GM10248 (cell line): Measurements from ENCODE around the gene ANKRD13A.
"Not testable (repeated sequence)": the region's sequence is repeated elsewhere in the genome, so short reads cannot be mapped to it uniquely, and the experiment has no call there.

Source experiments
- CTCF ChIA-PET: fragments of 300-600 bp; sonication (Branson Sonifier 250); formaldehyde crosslinking; extraction: SDS; loops from one replicate; lab custom pipeline; 2021; ENCODE audit warnings: antibody characterized with exemption; lab: Yijun Ruan, JAX
- POLR2A ChIA-PET: fragments of 350-650 bp; sonication (Branson Sonifier 250); formaldehyde crosslinking; extraction: SDS; loops from one replicate; lab custom pipeline; 2020; ENCODE audit warnings: antibody characterized with exemption; lab: Yijun Ruan, JAX
- DNase-seq: peaks from one replicate; pipeline ENCODE4 v3.0.0; 2012; ENCODE audit errors: extremely low spot score
- CTCF ChIP-seq: IDR thresholded peaks from 2 replicates; pipeline ENCODE4 v1.5.1; 2012; ENCODE audit warnings: mild to moderate bottlenecking, low read depth; ENCODE audit errors: extremely low read depth, missing control alignments, control extremely low read depth

The ANKRD13A gene

GRCh38 chr12:109972821-109973220 lies 26.4 kb upstream of the ANKRD13A start:
- TF ChIP-seq CTCF = no peak
- DNase-seq = no peak
- POLR2A ChIA-PET = no interaction called here
- CTCF ChIA-PET = interaction anchor here (1.0 kb wide), 1 partner anchor 15 kb away, joined by 4 read pairs; no protein-coding TSS in a partner anchor

- no peak for TF ChIP-seq CTCF
- CTCF ChIA-PET = interaction anchor here (1.8 kb wide), 1 partner anchor 12 kb away, joined by 8 read pairs; no protein-coding TSS in a partner anchor
- POLR2A ChIA-PET = no interaction called here
- no peak for DNase-seq
These were observed 17.9 kb upstream of the ANKRD13A start for GRCh38 chr12:109981311-109981710.

- ChIA-PET POLR2A (no interaction called here), CTCF (no interaction called here)
- no peak for TF ChIP-seq CTCF
- no peak for DNase-seq
These were observed 17.0 kb upstream of the ANKRD13A start for GRCh38 chr12:109982210-109982609.

GRCh38 chr12:109983432-109984142 lies 15.6 kb upstream of the ANKRD13A start:
- CTCF ChIA-PET = interaction anchor here (0.7 kb wide), 1 partner anchor 349 kb away, joined by 3 read pairs; no protein-coding TSS in a partner anchor
- DNase-seq = no peak
- no peak for TF ChIP-seq CTCF
- POLR2A ChIA-PET = no interaction called here

- CTCF ChIA-PET, DNase-seq, POLR2A ChIA-PET: not testable (repeated sequence)
These were observed 13.0 kb upstream of the ANKRD13A start for GRCh38 chr12:109986236-109986635.

- POLR2A ChIA-PET = no interaction called here
- TF ChIP-seq CTCF = no peak
- no peak for DNase-seq
- CTCF ChIA-PET = interaction anchor here (1.4 to 2.4 kb wide), 2 partner anchors 14 to 17 kb away, joined by 4 to 6 read pairs; no protein-coding TSS in a partner anchor
These were observed 11.6 kb upstream of the ANKRD13A start for GRCh38 chr12:109987615-109988014.

- POLR2A ChIA-PET = no interaction called here
- TF ChIP-seq CTCF = no peak
- CTCF ChIA-PET = interaction anchor here (1.4 to 2.4 kb wide), 2 partner anchors 15 to 16 kb away, joined by 4 to 6 read pairs; no protein-coding TSS in a partner anchor
- DNase-seq = no peak
These were observed 11.0 kb upstream of the ANKRD13A start for GRCh38 chr12:109988274-109988673.
